ENCODE results near the gene DBP. TPM values are rescaled to one million over a fixed set of nuclear protein-coding genes. Genes with fewer than 3 reads are reported as not detected.

The DBP gene
- total and polyA plus RNA-seq, 10 of the 15 experiments (the other 5 are each of a cell fraction or from before 2014, with no cell fraction given), result 2.0 to 10.6 (median 6.9) TPM

DNA sequence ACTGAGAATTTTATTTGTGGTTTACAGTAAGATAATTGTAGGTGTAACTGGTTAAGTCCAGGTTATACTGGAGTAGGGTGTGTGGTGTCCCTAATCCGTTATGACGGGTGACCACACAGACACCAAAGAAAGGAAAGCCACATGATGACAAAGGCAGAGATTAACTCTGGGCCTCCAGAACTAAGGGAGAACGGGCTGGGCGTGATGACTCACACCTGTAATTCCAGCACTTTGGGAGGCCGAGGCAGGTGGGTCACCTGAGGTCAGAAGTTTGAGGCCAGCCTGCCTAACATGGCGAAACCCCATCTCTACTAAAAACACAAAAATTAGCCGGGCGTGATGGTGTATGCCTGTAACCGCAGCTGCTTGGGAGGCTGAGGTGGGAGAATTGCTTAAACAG, 48.4 kb upstream of the DBP start:
- Histone ChIP-seq H2AFZ (ENCODE audit: control insufficient read depth, low read depth, low read length) (no peak overlapping the region), H3K4me3 (no peak overlapping the region), H3K36me3 (ENCODE audit: control insufficient read depth in 2 of 2, insufficient read depth in 2 of 2, low read length in 1 of 2) (no peaks in the 10 kb centered on the region), H3K4me2 (ENCODE audit: control insufficient read depth, insufficient read depth) (no peak overlapping the region), H3K9ac (ENCODE audit: control insufficient read depth, insufficient read depth, low read length) (no peak overlapping the region), H4K20me1 (ENCODE audit: control insufficient read depth, insufficient read depth) (no peaks in the 10 kb centered on the region), H3K79me2 (ENCODE audit: control insufficient read depth, insufficient read depth, low read length) (no peaks in the 10 kb centered on the region), H3K27ac (ENCODE audit: control insufficient read depth, insufficient read depth) (no peak overlapping the region), H3K9me3 (replicated peaks; ENCODE audit: control insufficient read depth, insufficient read depth, low read length) (no peaks in the 10 kb centered on the region), H3K4me1 (ENCODE audit: control insufficient read depth, insufficient read depth, low read length) (peaks cover 3% of the 10 kb centered on the region; the same call in 1 of the 2 replicates), H3K27me3 (replicated peaks in 1 of 2; ENCODE audit: control insufficient read depth in 2 of 2, insufficient read depth in 2 of 2, low read length in 1 of 2) (no peaks in the 10 kb centered on the region; a peak in 1 of 4 replicates)
- intact Hi-C loops (cut with micrococcal nuclease; ENCODE audit: unreplicated experiment) (no loop called here), in situ Hi-C loops (cut with MboI) (no loop called here)
- DNase-seq (ENCODE audit: low read depth, low spot score) (no peak), ATAC-seq (no peak), FAIRE-seq (no peak)
- RAD21 ChIA-PET (ENCODE audit: unreplicated experiment), result no interaction called here
- 38% methylated on average over 9 of the region's 9 CpGs for WGBS (ENCODE audit: insufficient coverage, insufficient replicate concordance, low lambda C conversion rate, missing lambda C conversion rate)
- no peak for TF ChIP-seq RAD51 (IDR thresholded peaks at IDR 0.05)
- TF ChIP-seq SUPT20H (IDR thresholded peaks at IDR 0.05; ENCODE audit: borderline replicate concordance, control insufficient read depth, low read depth, low read length), result no peak
- TF ChIP-seq ZNF687 (IDR thresholded peaks at IDR 0.05), result no peak
- TF ChIP-seq, protein P1, sequence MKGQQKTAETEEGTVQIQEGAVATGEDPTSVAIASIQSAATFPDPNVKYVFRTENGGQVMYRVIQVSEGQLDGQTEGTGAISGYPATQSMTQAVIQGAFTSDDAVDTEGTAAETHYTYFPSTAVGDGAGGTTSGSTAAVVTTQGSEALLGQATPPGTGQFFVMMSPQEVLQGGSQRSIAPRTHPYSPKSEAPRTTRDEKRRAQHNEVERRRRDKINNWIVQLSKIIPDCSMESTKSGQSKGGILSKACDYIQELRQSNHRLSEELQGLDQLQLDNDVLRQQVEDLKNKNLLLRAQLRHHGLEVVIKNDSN (IDR thresholded peaks at IDR 0.05; ENCODE audit: borderline replicate concordance, extremely low read length, insufficient read depth, low read depth, low read length), result no peak
- TF ChIP-seq SPI1 (IDR thresholded peaks at IDR 0.05; ENCODE audit: borderline replicate concordance, insufficient read depth, low read depth, low read length), result no peak
- TF ChIP-seq ZBTB33 (IDR thresholded peaks at IDR 0.05), result no peak
- SMC1A ChIA-PET (ENCODE audit: uncharacterized antibody, unreplicated experiment), result no interaction called here
- CTCF ChIA-PET, result no interaction called here
- BruUV-seq (replicated peaks), result no TSS peak
- POLR2A ChIA-PET, result no interaction called here
